HG03378 (cell line): ENCODE data around the gene NMT1.

Experiments
- ATAC-seq: cut with Tn5 transposase; IDR thresholded peaks from one replicate; pipeline ENCODE4 v1.9.1; 2021; ENCODE audit warnings: mild to moderate bottlenecking, moderate library complexity; ENCODE audit not compliant: unreplicated experiment

Gene NMT1

DNA sequence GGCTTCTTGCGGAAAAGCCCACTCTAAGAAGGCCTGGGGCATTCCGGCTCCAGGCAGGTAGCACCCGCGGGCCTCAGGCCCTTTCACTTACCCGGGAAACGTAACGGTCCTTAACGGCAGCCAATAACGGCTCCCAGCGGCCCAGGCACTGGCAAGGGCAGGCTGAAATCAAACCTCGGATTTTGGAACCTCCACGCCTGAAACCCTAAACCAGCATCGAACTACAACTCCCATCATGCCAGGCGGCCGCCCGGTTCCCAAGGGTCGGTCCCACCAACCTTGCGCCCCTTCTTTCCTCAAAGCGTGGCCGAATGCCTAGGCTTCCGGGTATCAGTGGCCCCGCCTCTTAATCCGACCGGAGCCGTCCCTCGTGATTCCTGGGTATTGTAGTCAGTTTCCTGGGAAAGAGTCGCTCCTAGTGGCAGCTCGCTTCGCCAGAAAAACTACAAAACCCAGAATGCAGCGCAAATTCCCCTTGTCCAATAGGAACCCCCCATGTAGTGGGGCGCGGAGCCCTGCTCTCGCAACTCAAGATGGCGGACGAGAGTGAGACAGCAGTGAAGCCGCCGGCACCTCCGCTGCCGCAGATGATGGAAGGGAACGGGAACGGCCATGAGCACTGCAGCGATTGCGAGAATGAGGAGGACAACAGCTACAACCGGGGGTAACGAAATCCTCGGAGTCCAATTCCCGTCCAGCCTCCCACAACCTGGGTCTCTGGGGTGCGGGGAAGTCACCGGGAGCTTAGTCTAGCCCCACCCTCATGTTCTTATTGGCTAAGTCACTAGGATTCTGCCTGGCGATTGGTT lies at the start of gene NMT1:
Gene NMT1 (plus strand): TSS at position 521 of the 809 bp plus-strand sequence. CDS start 13 bp downstream, at position 534.
- ATAC-seq = peak; percentile 81

GRCh38 chr17:45011767-45012166 lies 49.4 kb upstream of the NMT1 start:
- no peak for ATAC-seq

- no peak for ATAC-seq
These were observed 47.8 kb upstream of the NMT1 start for GRCh38 chr17:45013021-45013997.

DNA sequence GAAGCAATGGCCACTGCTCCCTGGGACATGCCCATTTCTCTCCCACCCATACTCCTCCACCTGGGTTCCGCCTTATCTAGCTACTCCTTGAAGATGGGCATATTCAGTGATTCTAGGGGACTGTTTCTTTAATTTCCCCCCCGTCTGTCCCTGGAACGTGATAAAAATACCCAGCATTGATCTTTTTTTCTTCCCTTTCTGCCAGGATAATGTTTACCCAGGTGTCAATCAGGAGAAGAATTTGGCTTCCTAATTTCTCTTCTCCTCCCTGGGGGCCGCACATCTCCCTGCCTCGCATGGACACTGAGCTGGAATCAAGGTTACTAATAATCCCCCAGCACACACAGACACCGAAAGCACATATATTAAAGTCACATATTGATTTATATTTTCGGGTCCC lies 44.9 kb upstream of the NMT1 start:
- no peak for ATAC-seq

DNA sequence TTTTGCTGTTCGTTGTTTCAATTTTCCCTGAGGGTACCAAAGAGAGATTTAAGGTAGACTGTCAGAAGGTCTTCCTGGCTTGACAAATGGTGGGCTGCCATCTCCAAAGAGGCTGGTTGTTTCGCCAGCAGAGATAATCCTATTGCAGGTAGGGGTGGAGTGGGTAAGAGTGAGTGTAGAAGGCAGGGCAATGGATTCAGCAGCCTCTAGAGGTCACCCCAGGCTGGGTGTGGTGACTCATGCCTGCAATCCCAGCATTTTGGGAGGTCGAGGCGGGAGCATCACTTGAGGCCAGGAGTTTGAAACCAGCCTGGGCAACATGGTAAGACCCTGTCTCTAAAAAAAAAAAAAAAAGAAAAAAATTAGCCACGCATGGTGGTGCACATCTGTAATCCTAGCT lies 44.3 kb upstream of the NMT1 start:
- ATAC-seq = no peak

DNA sequence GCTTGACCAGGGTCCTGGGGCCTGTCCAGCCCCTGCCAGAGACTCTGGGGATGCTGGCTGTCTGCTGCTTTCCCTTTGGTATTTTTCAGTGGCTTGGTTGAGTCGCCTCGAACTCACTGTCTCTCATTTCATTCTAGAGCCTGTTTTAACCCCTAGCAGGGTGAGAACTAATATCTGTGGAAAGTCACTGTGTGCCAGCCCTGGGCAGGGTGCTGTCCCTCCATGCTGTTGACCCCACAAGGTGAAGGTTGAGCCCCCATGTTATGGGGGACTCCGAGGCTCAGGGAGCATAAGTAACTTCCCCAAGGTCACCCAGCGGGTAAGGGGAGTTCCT lies 42.6 kb upstream of the NMT1 start:
- no peak for ATAC-seq

DNA sequence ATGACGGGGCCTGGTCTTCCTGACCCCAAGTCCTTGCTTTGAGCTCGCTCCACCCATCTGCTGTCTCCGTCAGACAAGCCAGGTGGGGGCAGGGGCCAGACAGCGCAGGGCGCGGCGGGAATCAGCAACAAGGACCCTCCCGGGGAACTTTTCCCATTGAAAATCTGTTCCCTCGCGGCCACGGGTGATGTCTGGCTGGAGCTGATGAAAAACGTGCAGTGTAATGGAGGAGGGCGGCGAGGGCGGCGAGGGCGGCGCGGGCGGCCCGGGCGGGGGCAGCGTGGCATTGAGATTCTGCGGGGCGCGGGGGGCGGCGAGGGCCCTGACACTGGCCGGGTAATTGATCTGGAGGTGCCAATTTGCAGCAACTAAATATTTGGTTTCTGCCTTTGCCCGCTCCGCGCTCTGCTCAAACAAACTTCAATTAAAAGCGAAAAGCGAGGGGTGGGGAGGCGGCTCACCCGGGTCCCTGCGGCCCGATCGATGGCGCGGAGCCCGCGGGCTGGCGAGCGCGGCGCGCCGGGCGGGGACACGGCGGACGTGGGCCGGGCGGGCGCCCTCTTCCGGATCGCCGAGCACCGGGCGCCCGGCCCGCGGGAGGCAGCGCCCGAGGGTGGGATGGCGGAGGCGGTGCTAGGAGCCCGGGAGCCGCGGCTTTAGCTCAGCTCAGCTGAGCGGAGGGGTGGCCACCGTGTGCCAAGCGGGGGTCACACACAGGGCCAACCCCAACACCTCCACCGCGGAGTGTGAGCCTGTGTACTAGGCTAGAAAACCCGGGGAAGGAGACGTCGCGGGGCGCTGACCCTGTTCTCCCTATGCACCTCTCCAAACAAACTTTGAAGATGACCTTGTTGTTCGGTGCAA lies 42.0 kb upstream of the NMT1 start:
- no peak for ATAC-seq

GRCh38 chr17:45020354-45021138 lies 40.6 kb upstream of the NMT1 start:
- no peak for ATAC-seq

- no peak for ATAC-seq
These were observed 39.4 kb upstream of the NMT1 start for GRCh38 chr17:45021607-45022287.

DNA sequence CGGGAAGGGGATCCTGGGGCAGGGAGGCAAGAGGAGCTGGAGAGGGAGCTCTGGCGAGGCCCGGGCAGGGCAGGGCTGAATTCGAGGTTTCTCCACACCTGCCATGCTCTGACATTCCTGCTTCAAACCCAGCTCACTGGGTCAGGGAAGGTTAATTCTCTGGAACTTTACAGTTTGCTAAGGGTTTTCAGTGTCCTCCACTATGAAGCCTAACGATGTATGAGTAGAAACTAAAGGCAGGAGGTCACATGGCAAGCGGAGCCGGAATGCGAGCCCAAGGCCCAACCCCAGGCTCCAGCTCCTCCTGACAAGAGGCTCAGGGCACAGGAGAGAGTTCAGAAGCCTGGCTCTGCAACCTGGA lies 38.8 kb upstream of the NMT1 start:
- no peak for ATAC-seq

DNA sequence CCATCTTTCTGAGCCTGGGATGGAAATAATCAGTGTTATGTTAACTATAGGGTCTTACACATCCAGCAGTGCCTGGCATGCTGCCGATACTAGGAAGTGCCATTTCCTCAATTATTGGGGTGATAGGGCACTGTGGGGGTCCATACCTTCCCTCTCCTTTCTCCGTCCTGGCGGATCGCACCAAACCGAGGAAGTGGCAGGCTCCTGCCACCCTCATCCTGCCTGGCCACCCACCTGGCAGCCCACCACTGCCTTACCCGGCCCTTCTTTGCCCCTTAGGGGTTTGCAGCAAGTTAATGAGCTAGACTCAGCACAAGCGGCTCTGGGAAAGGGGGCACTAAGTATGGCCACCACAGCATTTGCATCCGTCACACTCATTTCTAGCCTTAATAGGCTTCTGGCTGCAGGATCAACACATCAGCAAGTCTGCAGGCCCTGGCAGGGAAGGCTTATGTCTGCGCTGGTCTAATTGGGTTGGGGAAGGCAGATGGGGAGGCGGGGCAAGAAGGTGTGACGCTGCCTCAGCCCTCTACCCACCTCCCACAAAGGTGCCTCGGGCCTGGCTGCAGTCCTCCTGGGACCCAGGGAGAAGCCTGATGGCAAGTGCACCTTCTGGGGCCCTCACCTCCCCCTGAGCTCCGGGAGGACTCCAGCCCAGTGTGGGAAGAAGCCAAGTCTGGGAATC lies 38.3 kb upstream of the NMT1 start:
- ATAC-seq = no peak

DNA sequence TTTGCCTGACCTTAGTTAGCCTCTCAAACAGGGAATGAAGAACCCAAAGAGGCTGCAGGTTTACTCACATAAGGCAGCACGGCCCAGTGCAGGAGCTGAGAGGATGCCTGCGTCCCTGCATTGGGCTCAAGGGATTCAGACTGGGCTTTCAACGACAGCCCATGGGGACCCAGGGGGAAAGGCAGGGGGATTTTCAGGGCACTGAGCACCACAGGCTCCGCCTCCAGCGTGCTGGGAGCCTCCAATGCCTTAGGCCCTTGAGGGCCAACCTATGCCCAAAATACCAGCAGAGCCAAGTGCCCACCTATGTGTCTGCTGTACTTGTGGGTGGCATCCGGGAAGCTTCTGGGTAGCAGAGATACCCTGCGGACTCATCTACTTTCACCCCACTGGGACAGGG lies 32.0 kb upstream of the NMT1 start:
- ATAC-seq = no peak

GRCh38 chr17:45029758-45030423 lies 31.2 kb upstream of the NMT1 start:
- no peak for ATAC-seq

DNA sequence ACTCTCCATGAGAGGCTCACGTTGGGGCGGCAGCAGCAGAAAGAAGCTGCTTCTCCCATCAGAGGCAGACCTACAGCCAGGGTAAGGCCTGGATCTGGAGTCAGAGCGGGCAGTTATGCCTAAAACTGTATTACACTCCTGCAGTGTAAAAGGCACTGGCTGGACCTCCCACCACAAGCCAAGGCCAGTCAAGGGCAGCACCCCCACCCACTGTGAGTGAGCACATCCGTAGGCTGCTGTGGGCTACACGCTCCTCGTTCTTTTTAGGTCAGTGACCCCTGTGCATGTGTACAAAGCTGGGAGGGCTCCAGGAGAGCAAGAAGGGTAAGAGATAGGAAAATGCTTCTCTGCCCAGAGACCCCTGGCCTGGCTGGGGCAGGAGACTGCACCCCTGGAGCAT lies 30.4 kb upstream of the NMT1 start:
- no peak for ATAC-seq

DNA sequence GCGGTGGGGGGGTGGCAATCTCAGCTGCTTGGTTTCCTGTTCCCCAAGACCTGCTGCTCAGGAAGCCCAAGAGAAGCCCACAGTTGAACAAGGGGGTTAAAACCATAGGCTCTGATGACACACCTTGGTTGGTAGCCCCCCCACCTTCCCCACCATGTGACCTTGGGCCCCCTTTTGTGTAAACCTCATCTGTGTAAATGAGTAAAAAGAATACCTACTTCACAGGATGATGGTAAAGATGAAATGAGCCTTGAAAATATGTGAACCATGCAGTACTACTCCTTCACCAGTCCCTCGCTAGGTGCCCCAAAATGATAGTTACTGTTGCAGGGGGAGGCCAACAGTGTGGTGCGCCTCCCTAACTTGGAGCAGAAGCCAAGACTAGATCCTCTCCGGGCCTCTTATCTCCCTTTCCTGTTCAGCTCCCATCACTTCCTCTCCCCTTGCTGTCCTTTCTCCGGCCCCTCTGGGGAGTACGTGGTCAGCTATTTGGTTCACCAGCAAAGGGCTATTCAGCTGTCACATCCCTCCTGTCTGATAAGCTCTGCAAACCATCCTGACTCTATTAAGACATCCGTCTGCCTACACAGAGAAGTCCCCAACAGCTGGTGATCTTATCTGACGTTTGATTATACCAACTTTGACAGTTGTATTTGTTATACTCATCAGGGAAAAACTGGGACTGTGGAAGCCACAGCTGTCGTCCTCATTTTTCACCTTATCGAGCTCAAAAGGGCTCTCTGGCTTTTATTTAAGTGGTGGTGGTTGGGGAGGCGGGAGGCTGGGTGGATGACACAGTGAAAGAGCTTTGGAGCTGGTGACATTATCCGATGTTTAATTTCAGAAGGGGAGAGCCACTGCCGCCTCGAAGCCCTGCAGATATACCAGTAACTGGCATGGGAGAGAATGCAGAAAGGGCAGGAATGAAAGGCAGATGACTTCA lies 29.6 kb upstream of the NMT1 start:
- no peak for ATAC-seq

GRCh38 chr17:45032174-45032541 lies 29.0 kb upstream of the NMT1 start:
- no peak for ATAC-seq

GRCh38 chr17:45034599-45034998 lies 26.5 kb upstream of the NMT1 start:
- ATAC-seq = no peak

DNA sequence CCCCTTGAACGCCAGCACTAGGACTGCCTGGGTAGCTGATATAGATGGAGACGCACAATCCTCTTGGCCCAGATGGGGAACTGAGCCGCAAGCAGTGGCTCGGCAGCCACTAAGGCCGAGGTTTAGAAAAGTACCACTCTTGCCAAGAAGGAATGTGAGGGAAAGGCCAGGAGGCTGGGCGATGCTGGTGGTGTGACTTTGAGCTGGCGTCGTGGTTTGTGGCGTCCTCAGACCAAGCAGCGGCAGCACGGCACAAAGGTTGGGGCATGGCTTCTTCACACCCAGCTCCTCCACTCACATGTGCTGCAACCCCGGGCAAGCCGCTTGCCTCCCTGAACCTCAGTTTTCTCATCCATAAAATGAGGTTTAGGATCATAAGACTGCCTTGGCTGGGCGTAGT lies 25.3 kb upstream of the NMT1 start:
- ATAC-seq = no peak
